Measurements from ENCODE around the gene WDR7. TPM values are rescaled to one million over a fixed set of nuclear protein-coding genes. Genes with fewer than 3 reads are reported as not detected.
A peak's percentile ranks its signal among the peaks of the same experiment; 100 is the strongest.

The WDR7 gene
- polyA plus RNA-seq, 2 of the 4 experiments (the other 2 are of a cell fraction): 4.2 to 7.0 TPM

DNA sequence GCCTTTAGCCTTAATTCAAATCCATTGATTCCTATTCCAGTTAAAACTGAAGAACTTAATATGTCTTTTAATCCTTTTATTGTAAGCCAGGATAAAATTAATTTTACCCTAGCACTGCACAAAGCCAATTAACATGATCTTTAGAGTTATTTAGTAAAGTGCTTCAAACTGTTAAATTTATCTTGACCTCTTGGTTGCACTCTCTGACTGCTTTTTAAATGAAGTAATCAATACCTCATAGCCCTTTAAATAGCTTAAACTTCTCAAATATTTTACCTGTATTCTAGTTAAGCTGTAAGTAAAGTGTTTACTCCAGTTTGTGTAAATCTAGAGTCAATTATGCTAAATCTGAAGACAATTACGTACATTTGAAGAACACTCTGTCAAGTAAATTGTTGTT is 221.0 kb downstream of the WDR7 start:
- ChIA-PET CTCF (no interaction called here), POLR2A (no interaction called here)
- no peak for FAIRE-seq
- WGBS (ENCODE audit: missing lambda C conversion rate): 80% methylated on average over 1 of the region's 1 CpG
- Histone ChIP-seq H3K27ac (no peak overlapping the region), H3K4me2 (no peak overlapping the region), H3K4me1 (no peaks in the 10 kb centered on the region), H3K4me3 (no peak overlapping the region), H3K9me3 (no peaks in the 10 kb centered on the region)
- TF ChIP-seq, protein P1, sequence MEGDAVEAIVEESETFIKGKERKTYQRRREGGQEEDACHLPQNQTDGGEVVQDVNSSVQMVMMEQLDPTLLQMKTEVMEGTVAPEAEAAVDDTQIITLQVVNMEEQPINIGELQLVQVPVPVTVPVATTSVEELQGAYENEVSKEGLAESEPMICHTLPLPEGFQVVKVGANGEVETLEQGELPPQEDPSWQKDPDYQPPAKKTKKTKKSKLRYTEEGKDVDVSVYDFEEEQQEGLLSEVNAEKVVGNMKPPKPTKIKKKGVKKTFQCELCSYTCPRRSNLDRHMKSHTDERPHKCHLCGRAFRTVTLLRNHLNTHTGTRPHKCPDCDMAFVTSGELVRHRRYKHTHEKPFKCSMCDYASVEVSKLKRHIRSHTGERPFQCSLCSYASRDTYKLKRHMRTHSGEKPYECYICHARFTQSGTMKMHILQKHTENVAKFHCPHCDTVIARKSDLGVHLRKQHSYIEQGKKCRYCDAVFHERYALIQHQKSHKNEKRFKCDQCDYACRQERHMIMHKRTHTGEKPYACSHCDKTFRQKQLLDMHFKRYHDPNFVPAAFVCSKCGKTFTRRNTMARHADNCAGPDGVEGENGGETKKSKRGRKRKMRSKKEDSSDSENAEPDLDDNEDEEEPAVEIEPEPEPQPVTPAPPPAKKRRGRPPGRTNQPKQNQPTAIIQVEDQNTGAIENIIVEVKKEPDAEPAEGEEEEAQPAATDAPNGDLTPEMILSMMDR (IDR thresholded peaks at IDR 0.05): no peak
- no peak for TF ChIP-seq HDAC2 (IDR thresholded peaks at IDR 0.05)
- TF ChIP-seq SREBF2 (IDR thresholded peaks at IDR 0.05): no peak
- no peak for TF ChIP-seq POLR2A (IDR thresholded peaks at IDR 0.05; ENCODE audit: low read length)
- no peak for TF ChIP-seq MAZ (IDR thresholded peaks at IDR 0.05; ENCODE audit: borderline replicate concordance, low read depth, low read length)
- TF ChIP-seq HOXA7 (CRISPR knock-in tag; IDR thresholded peaks at IDR 0.05): no peak
- TF ChIP-seq HOXB5 (CRISPR knock-in tag; IDR thresholded peaks at IDR 0.05): no peak
- DNase-seq (ENCODE audit: low read depth in 1 of 2, low spot score in 1 of 2): no peak
- ATAC-seq: no peak

DNA sequence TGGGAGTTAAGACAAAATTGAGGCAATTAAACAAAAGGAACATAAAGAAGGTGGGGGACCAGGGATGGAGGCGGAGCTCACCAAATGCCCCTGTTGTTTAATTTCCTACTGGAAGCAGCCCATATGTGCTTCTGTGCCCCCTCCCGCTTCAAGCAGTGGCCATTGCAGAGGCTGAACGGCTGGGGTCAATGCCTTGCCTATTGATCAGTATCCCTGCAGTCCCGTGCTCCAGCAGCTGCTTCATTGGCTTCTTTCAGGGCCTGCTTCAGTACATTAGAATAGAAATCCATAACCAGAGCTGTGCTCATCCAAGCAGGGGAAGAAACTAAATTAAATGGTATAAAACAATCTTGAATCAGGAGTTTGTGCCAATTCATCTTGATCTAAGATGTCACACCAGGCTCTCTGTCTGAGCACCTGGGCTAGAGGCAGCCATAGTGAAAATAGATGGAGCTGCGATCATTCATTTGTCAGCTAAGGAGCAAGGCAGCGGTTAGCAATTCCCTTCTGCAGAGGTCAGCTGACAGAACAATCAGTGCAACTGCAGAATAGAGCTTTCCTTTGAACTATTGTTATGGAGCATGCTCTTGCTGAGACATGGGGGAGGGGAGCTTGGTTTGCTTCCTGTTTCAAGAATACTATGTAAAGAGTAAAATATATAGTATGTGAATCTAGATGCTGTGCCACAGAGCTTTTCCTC is 222.4 kb downstream of the WDR7 start:
- FAIRE-seq (no peak), ATAC-seq (no peak), DNase-seq (ENCODE audit: low read depth in 1 of 2, low spot score in 1 of 2) (no peak)
- WGBS (ENCODE audit: missing lambda C conversion rate): 85% methylated on average over 6 of the region's 6 CpGs
- Histone ChIP-seq H3K4me1 (no peaks in the 10 kb centered on the region), H3K9me3 (no peaks in the 10 kb centered on the region), H3K27ac (no peak overlapping the region), H3K4me2 (no peak overlapping the region), H3K4me3 (no peak overlapping the region)
- no peak for TF ChIP-seq FOSB (CRISPR knock-in tag; IDR thresholded peaks at IDR 0.05)
- no peak for TF ChIP-seq ESRRA (IDR thresholded peaks at IDR 0.05; ENCODE audit: borderline replicate concordance, low read length)
- TF ChIP-seq HOXB13 (CRISPR knock-in tag; IDR thresholded peaks at IDR 0.05; ENCODE audit: low read depth): no peak
- TF ChIP-seq NPAS2 (CRISPR knock-in tag; IDR thresholded peaks at IDR 0.05; ENCODE audit: borderline replicate concordance): no peak
- TF ChIP-seq, protein P2, sequence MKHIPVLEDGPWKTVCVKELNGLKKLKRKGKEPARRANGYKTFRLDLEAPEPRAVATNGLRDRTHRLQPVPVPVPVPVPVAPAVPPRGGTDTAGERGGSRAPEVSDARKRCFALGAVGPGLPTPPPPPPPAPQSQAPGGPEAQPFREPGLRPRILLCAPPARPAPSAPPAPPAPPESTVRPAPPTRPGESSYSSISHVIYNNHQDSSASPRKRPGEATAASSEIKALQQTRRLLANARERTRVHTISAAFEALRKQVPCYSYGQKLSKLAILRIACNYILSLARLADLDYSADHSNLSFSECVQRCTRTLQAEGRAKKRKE (CRISPR knock-in tag; IDR thresholded peaks at IDR 0.05; ENCODE audit: low read depth): no peak
- no peak for TF ChIP-seq ZNF302 (CRISPR knock-in tag; IDR thresholded peaks at IDR 0.05)
- TF ChIP-seq RARB (CRISPR knock-in tag; IDR thresholded peaks at IDR 0.05): no peak
- TF ChIP-seq CBX2 (IDR thresholded peaks at IDR 0.05; ENCODE audit: borderline replicate concordance, low read depth): no peak
- TF ChIP-seq ZSCAN20 (CRISPR knock-in tag; IDR thresholded peaks at IDR 0.05): no peak
- no peak for TF ChIP-seq JUN (IDR thresholded peaks at IDR 0.05)
- no peak for TF ChIP-seq KDM1A (IDR thresholded peaks at IDR 0.05; ENCODE audit: low read depth)
- no peak for TF ChIP-seq FOSL2 (IDR thresholded peaks at IDR 0.05)
- no peak for TF ChIP-seq FOSL2 (CRISPR knock-in tag; IDR thresholded peaks at IDR 0.05)
- CTCF ChIA-PET: no interaction called here
- POLR2A ChIA-PET: no interaction called here

DNA sequence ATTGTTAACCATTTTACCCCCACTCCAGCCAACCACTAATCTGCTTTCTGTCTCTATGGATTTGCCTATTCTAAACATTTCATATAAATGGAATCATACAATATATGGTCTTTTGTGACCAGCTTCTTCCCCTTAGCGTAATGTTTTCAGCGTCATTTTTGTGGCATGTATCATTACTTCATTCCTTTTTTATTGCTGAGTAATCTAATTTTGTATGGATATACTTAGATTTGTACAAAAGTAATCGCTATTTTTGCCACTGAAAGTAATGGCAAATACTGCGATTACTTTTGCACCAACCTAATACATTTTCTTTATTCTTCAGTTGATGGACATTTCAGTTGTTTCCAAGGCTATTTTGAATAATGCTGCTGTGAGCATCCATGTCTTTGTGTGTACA is 227.6 kb downstream of the WDR7 start:
- H3K4me2 ChIP-seq: no peak overlapping the region
- no peak for FAIRE-seq
- H3K27ac ChIP-seq: no peak overlapping the region
- H3K4me3 ChIP-seq: no peak overlapping the region
- POLR2A ChIA-PET: no interaction called here
- H3K9me3 ChIP-seq: no peaks in the 10 kb centered on the region
- TF ChIP-seq CBX2 (IDR thresholded peaks at IDR 0.05; ENCODE audit: borderline replicate concordance, low read depth): no peak
- TF ChIP-seq MAFK (IDR thresholded peaks at IDR 0.05; ENCODE audit: partially characterized antibody): peak; percentile 89
- 94% methylated on average over 4 of the region's 4 CpGs for WGBS (ENCODE audit: missing lambda C conversion rate)
- DNase-seq (ENCODE audit: low read depth in 1 of 2, low spot score in 1 of 2): no peak
- H3K4me1 ChIP-seq: no peaks in the 10 kb centered on the region
- CTCF ChIA-PET: interaction anchor here (1.9 kb wide), 1 partner anchor 10 kb away, joined by 5 read pairs; no protein-coding TSS in a partner anchor
- ATAC-seq: no peak

Data from A549 (cell line).